Measurements from ENCODE around the gene HES5.

HES5 gene

GRCh38 chr1:2499986-2500596 is 30.0 kb downstream of the HES5 start:
- DNase-seq: no peak

- DNase-seq: no peak
Measured at GRCh38 chr1:2499260-2499659, 30.8 kb downstream of the HES5 start.

- no peak for DNase-seq
Measured at GRCh38 chr1:2498648-2499047, 31.4 kb downstream of the HES5 start.

GRCh38 chr1:2497891-2498290 is 32.2 kb downstream of the HES5 start:
- DNase-seq: no peak

- DNase-seq: no peak
Measured at GRCh38 chr1:2496746-2497145, 33.3 kb downstream of the HES5 start.

GRCh38 chr1:2496087-2496622 is 33.9 kb downstream of the HES5 start:
- DNase-seq: no peak

- no peak for DNase-seq
Measured at GRCh38 chr1:2495546-2495945, 34.5 kb downstream of the HES5 start.

- DNase-seq: no peak
Measured at GRCh38 chr1:2495026-2495425, 35.0 kb downstream of the HES5 start.

GRCh38 chr1:2494323-2494693 is 35.8 kb downstream of the HES5 start:
- no peak for DNase-seq

GRCh38 chr1:2493691-2494322 is 36.3 kb downstream of the HES5 start:
- DNase-seq: no peak

- no peak for DNase-seq
Measured at GRCh38 chr1:2493218-2493617, 36.8 kb downstream of the HES5 start.

- DNase-seq: no peak
Measured at GRCh38 chr1:2492091-2492490, 38.0 kb downstream of the HES5 start.

- no peak for DNase-seq
Measured at GRCh38 chr1:2489615-2490014, 40.4 kb downstream of the HES5 start.

GRCh38 chr1:2488688-2489087 is 41.4 kb downstream of the HES5 start:
- DNase-seq: no peak

GRCh38 chr1:2486558-2486957 is 43.5 kb downstream of the HES5 start:
- no peak for DNase-seq

- DNase-seq: no peak
Measured at GRCh38 chr1:2486041-2486440, 44.0 kb downstream of the HES5 start.

GRCh38 chr1:2483970-2484369 is 46.1 kb downstream of the HES5 start:
- DNase-seq: no peak

GRCh38 chr1:2483026-2483425 is 47.0 kb downstream of the HES5 start:
- no peak for DNase-seq

GRCh38 chr1:2482588-2482987 is 47.5 kb downstream of the HES5 start:
- DNase-seq: no peak

- no peak for DNase-seq
Measured at GRCh38 chr1:2481885-2482284, 48.2 kb downstream of the HES5 start.

GRCh38 chr1:2480986-2481364 is 49.1 kb downstream of the HES5 start:
- no peak for DNase-seq

GRCh38 chr1:2480236-2480985 is 49.7 kb downstream of the HES5 start:
- DNase-seq: no peak

GRCh38 chr1:2479618-2480017 is 50.4 kb downstream of the HES5 start:
- no peak for DNase-seq

GRCh38 chr1:2479186-2479585 is 50.9 kb downstream of the HES5 start:
- DNase-seq: no peak

All from activated CD4-positive, alpha-beta T cell treated with anti-CD3 and anti-CD28 coated beads for 48 hours (primary cell).